HG03520 (cell line): Measurements from ENCODE around the gene SAMD4A.

ENCODE experiments used
- ATAC-seq: cut with Tn5 transposase; IDR thresholded peaks from one replicate; pipeline ENCODE4 v1.9.1; 2021; ENCODE audit warnings: mild to moderate bottlenecking, moderate library complexity; ENCODE audit not compliant: unreplicated experiment

SAMD4A gene

GRCh38 chr14:54566410-54567223, at the start of gene SAMD4A:
SAMD4A (plus strand) TSS chr14:54567128; CDS start chr14:54567917, 789 bp downstream.
- peak; percentile 24 for ATAC-seq

- no peak for ATAC-seq
Measured at GRCh38 chr14:54524410-54524809, 42.5 kb upstream of the SAMD4A start.

- no peak for ATAC-seq
Measured at GRCh38 chr14:54528973-54529372, 38.0 kb upstream of the SAMD4A start.

- no peak for ATAC-seq
Measured at GRCh38 chr14:54529811-54530210, 37.1 kb upstream of the SAMD4A start.

- peak; percentile 93 for ATAC-seq
Measured at GRCh38 chr14:54532111-54533012, 34.6 kb upstream of the SAMD4A start.

- peak; percentile 23 for ATAC-seq
Measured at GRCh38 chr14:54533100-54533499, 33.8 kb upstream of the SAMD4A start.

- ATAC-seq = no peak
Measured at GRCh38 chr14:54535126-54535525, 31.8 kb upstream of the SAMD4A start.

GRCh38 chr14:54535646-54536045, 31.3 kb upstream of the SAMD4A start:
- ATAC-seq = no peak

- no peak for ATAC-seq
Measured at GRCh38 chr14:54537651-54538050, 29.3 kb upstream of the SAMD4A start.

GRCh38 chr14:54538055-54538454, 28.9 kb upstream of the SAMD4A start:
- ATAC-seq = no peak

GRCh38 chr14:54547583-54547982, 19.3 kb upstream of the SAMD4A start:
- ATAC-seq = no peak

GRCh38 chr14:54548491-54548890, 18.4 kb upstream of the SAMD4A start:
- no peak for ATAC-seq

- ATAC-seq = no peak
Measured at GRCh38 chr14:54549862-54550261, 17.1 kb upstream of the SAMD4A start.

GRCh38 chr14:54550514-54550913, 16.4 kb upstream of the SAMD4A start:
- no peak for ATAC-seq

- no peak for ATAC-seq
Measured at GRCh38 chr14:54554401-54554800, 12.5 kb upstream of the SAMD4A start.

- no peak for ATAC-seq
Measured at GRCh38 chr14:54555651-54556050, 11.3 kb upstream of the SAMD4A start.

- no peak for ATAC-seq
Measured at GRCh38 chr14:54556535-54556934, 10.4 kb upstream of the SAMD4A start.

- ATAC-seq = no peak
Measured at GRCh38 chr14:54562334-54562733, 4.6 kb upstream of the SAMD4A start.

GRCh38 chr14:54564071-54564867, 2.7 kb upstream of the SAMD4A start:
- no peak for ATAC-seq

GRCh38 chr14:54564868-54565784, 1.8 kb upstream of the SAMD4A start:
- ATAC-seq = peak; percentile 45
